ENCODE data around the gene ANKRD42. TPM values are rescaled to one million over a fixed set of nuclear protein-coding genes. Genes with fewer than 3 reads are reported as not detected.
A peak's percentile ranks its signal among the peaks of the same experiment; 100 is the strongest.

Gene ANKRD42
- total RNA-seq, 1 donor from 2014 or later = 12.1 TPM

- Mint-ChIP-seq H3K27me3 (no peaks in the 10 kb centered on the region), H3K27ac (no peak overlapping the region), H3K36me3 (peaks cover 25% of the 10 kb centered on the region), H3K9me3 (no peaks in the 10 kb centered on the region), H3K4me1 (ENCODE audit: unreplicated experiment) (peaks cover 6% of the 10 kb centered on the region), H3K4me3 (no peak overlapping the region)
- no peak for DNase-seq (ENCODE audit: extremely low spot score, unreplicated experiment)
- TF ChIP-seq, protein P1, sequence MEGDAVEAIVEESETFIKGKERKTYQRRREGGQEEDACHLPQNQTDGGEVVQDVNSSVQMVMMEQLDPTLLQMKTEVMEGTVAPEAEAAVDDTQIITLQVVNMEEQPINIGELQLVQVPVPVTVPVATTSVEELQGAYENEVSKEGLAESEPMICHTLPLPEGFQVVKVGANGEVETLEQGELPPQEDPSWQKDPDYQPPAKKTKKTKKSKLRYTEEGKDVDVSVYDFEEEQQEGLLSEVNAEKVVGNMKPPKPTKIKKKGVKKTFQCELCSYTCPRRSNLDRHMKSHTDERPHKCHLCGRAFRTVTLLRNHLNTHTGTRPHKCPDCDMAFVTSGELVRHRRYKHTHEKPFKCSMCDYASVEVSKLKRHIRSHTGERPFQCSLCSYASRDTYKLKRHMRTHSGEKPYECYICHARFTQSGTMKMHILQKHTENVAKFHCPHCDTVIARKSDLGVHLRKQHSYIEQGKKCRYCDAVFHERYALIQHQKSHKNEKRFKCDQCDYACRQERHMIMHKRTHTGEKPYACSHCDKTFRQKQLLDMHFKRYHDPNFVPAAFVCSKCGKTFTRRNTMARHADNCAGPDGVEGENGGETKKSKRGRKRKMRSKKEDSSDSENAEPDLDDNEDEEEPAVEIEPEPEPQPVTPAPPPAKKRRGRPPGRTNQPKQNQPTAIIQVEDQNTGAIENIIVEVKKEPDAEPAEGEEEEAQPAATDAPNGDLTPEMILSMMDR (conservative IDR thresholded peaks at IDR 0.05) = no peak
Observed at GRCh38 chr11:83275888-83276641, 82.6 kb downstream of the ANKRD42 start.

- TF ChIP-seq, protein P1 (conservative IDR thresholded peaks at IDR 0.05) = no peak
- DNase-seq (ENCODE audit: extremely low spot score, unreplicated experiment) = no peak
- Mint-ChIP-seq H3K9me3 (no peaks in the 10 kb centered on the region), H3K27ac (no peak overlapping the region), H3K27me3 (no peaks in the 10 kb centered on the region), H3K4me3 (no peak overlapping the region), H3K4me1 (ENCODE audit: unreplicated experiment) (peaks cover 16% of the 10 kb centered on the region), H3K36me3 (peaks cover 8% of the 10 kb centered on the region)
Observed at GRCh38 chr11:83278351-83278750, 84.8 kb downstream of the ANKRD42 start.

- H3K27me3 Mint-ChIP-seq = no peaks in the 10 kb centered on the region
- DNase-seq (ENCODE audit: extremely low spot score, unreplicated experiment) = no peak
- peaks cover 8% of the 10 kb centered on the region for H3K36me3 Mint-ChIP-seq
- no peak overlapping the region for H3K27ac Mint-ChIP-seq
- H3K4me3 Mint-ChIP-seq = no peak overlapping the region
- TF ChIP-seq, protein P1 (conservative IDR thresholded peaks at IDR 0.05) = no peak
- H3K9me3 Mint-ChIP-seq = no peaks in the 10 kb centered on the region
- peaks cover 18% of the 10 kb centered on the region for H3K4me1 Mint-ChIP-seq (ENCODE audit: unreplicated experiment)
Observed at GRCh38 chr11:83280256-83280655, 86.7 kb downstream of the ANKRD42 start.

DNA sequence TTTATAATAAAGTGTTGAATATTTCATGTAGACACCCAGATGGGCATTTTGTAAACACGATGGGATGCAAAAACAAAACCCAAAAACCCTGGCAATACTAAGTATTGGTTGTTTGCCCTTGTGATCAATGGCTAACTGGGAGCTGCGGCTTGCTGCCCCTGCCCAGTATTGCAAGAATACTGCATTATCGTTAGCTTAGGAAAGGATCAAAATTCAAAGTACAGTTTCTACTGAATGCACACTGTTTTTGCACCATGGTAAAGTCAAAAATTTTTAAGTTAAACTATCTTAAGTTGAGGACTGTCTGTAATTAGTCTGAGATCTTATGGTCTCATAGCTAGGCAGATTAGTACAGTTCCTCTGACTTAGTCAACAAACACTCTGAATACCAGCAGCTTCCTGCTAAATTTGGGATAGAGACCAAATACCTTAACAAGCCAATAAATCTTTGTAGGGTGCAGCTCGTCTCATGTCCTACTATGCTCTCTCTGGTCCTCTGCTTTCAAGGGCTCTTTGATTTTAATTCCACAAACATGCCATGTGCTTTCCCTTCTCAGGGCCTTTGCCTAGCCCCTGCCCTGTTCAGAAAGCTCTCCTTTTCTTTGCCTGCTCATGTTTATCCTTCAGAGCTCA lies 88.7 kb downstream of the ANKRD42 start:
- TF ChIP-seq, protein P1 (conservative IDR thresholded peaks at IDR 0.05) = no peak
- DNase-seq (ENCODE audit: extremely low spot score, unreplicated experiment) = no peak

GRCh38 chr11:83284501-83285150 lies 91.1 kb downstream of the ANKRD42 start:
- TF ChIP-seq, protein P1 (conservative IDR thresholded peaks at IDR 0.05) = no peak
- Mint-ChIP-seq H3K36me3 (peaks cover 4% of the 10 kb centered on the region), H3K27ac (peak overlapping the region; percentile 99), H3K4me1 (ENCODE audit: unreplicated experiment) (peaks cover 18% of the 10 kb centered on the region), H3K4me3 (peak overlapping the region; percentile 93), H3K27me3 (no peaks in the 10 kb centered on the region), H3K9me3 (no peaks in the 10 kb centered on the region)
- DNase-seq (ENCODE audit: extremely low spot score, unreplicated experiment) = no peak

More for the DNA sequence above, 88.7 kb downstream of the ANKRD42 start:
- H3K27ac Mint-ChIP-seq = no peak overlapping the region
- H3K27me3 Mint-ChIP-seq = no peaks in the 10 kb centered on the region
- peaks cover 8% of the 10 kb centered on the region for H3K36me3 Mint-ChIP-seq
- H3K4me1 Mint-ChIP-seq (ENCODE audit: unreplicated experiment) = peaks cover 18% of the 10 kb centered on the region
- H3K4me3 Mint-ChIP-seq = peak overlapping the region; percentile 19
- H3K9me3 Mint-ChIP-seq = no peaks in the 10 kb centered on the region

Measured in type B pancreatic cell (in vitro differentiated cells).